NCI-H2171 (cell line): ENCODE measurements around the gene CACHD1.

ENCODE experiments used
- DNase-seq: peaks from one replicate; lab custom pipeline; 2025; lab: John Stamatoyannopoulos, UW

The CACHD1 gene

GRCh38 chr1:64550510-64550909, 80.6 kb downstream of the CACHD1 start:
- DNase-seq = no peak

- no peak for DNase-seq
Observed at GRCh38 chr1:64550946-64551605, 81.1 kb downstream of the CACHD1 start.

- no peak for DNase-seq
Observed at GRCh38 chr1:64553285-64553684, 83.4 kb downstream of the CACHD1 start.

GRCh38 chr1:64555947-64556346, 86.0 kb downstream of the CACHD1 start:
- DNase-seq = no peak

- DNase-seq = no peak
Observed at GRCh38 chr1:64561993-64562392, 92.1 kb downstream of the CACHD1 start.

GRCh38 chr1:64563958-64564565, 94.1 kb downstream of the CACHD1 start:
- no peak for DNase-seq

- no peak for DNase-seq
Observed at GRCh38 chr1:64564891-64565290, 95.0 kb downstream of the CACHD1 start.

GRCh38 chr1:64567426-64568170, 97.7 kb downstream of the CACHD1 start:
- DNase-seq = no peak

GRCh38 chr1:64568171-64568450, 98.2 kb downstream of the CACHD1 start:
- DNase-seq = no peak

- no peak for DNase-seq
Observed at GRCh38 chr1:64569411-64569810, 99.5 kb downstream of the CACHD1 start.

- no peak for DNase-seq
Observed at GRCh38 chr1:64570267-64570855, 100.4 kb downstream of the CACHD1 start.

GRCh38 chr1:64572222-64572900, 102.4 kb downstream of the CACHD1 start:
- DNase-seq = peak; percentile 22

- DNase-seq = no peak
Observed at GRCh38 chr1:64574301-64574700, 104.4 kb downstream of the CACHD1 start.

GRCh38 chr1:64575881-64576676, 106.2 kb downstream of the CACHD1 start:
- DNase-seq = no peak

GRCh38 chr1:64578270-64578973, 108.5 kb downstream of the CACHD1 start:
- DNase-seq = no peak

GRCh38 chr1:64579767-64580166, 109.8 kb downstream of the CACHD1 start:
- no peak for DNase-seq

GRCh38 chr1:64581135-64581842, 111.4 kb downstream of the CACHD1 start:
- peak; percentile 49 for DNase-seq

GRCh38 chr1:64581843-64582185, 111.9 kb downstream of the CACHD1 start:
- no peak for DNase-seq

GRCh38 chr1:64584479-64584878, 114.5 kb downstream of the CACHD1 start:
- DNase-seq = no peak

- no peak for DNase-seq
Observed at GRCh38 chr1:64588876-64589275, 118.9 kb downstream of the CACHD1 start.

- DNase-seq = no peak
Observed at GRCh38 chr1:64590316-64590715, 120.4 kb downstream of the CACHD1 start.
